Measurements from ENCODE around the gene POTEB.
"Not testable (repeated sequence)": the region's sequence is repeated elsewhere in the genome, so short reads cannot be mapped to it uniquely, and the experiment has no call there.

DNA sequence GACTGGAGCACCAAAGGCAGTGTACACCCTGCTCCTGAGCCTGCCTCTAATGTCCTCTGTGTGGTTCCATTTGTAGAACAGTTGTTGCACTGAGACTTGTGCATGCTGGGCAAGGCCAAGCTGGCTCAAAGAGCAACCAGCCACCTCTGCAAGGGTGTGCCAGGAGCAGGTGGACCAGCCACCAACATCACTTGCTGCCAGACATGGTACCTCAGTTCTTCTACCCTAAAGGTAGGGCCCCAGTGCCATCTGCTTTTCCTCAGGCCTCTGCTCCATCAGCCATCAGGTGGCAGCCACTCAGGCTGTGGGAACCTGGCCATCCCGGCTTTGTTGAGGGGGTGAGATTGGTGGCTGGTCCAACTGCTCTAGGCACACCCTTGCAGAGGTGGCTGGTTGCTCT is 38.7 kb downstream of the POTEB start:
- TF ChIP-seq, protein P1, sequence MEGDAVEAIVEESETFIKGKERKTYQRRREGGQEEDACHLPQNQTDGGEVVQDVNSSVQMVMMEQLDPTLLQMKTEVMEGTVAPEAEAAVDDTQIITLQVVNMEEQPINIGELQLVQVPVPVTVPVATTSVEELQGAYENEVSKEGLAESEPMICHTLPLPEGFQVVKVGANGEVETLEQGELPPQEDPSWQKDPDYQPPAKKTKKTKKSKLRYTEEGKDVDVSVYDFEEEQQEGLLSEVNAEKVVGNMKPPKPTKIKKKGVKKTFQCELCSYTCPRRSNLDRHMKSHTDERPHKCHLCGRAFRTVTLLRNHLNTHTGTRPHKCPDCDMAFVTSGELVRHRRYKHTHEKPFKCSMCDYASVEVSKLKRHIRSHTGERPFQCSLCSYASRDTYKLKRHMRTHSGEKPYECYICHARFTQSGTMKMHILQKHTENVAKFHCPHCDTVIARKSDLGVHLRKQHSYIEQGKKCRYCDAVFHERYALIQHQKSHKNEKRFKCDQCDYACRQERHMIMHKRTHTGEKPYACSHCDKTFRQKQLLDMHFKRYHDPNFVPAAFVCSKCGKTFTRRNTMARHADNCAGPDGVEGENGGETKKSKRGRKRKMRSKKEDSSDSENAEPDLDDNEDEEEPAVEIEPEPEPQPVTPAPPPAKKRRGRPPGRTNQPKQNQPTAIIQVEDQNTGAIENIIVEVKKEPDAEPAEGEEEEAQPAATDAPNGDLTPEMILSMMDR (IDR thresholded peaks at IDR 0.05; ENCODE audit: low read depth, low read length), result not testable (repeated sequence)
- TF ChIP-seq EZH2phosphoT487 (IDR thresholded peaks at IDR 0.05; ENCODE audit: low read depth), result not testable (repeated sequence)

Measured in OCI-LY3 (cell line).